ENCODE data around the gene GCM1. TPM values are rescaled to one million over a fixed set of nuclear protein-coding genes. Genes with fewer than 3 reads are reported as not detected.

The GCM1 gene
- total RNA-seq, 2 experiments from 2014 or later = not detected

DNA sequence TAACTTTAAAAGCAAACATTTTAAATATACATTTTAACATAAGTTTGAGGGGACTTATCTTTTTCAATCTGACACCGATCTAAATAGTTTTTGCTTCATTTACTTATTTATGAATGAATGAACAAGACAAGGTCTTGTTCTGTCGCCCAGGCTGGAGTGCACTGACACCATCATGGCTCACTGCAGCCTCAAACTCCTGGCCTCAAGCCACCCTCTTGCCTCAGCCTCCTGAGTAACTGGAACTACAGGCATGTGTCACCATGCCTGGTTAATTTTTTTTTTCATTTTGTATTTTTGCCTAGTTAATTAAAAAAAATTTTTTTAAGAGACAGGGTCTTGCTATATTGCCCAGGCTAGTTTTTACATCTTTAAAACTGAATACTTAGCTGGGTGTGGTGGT is 58.1 kb downstream of the GCM1 start:
- no peak for DNase-seq
- Mint-ChIP-seq H3K4me3 (no peak overlapping the region), H3K27ac (no peak overlapping the region), H3K4me1 (peaks cover 5% of the 10 kb centered on the region), H3K27me3 (no peaks in the 10 kb centered on the region), H3K9me3 (no peaks in the 10 kb centered on the region), H3K36me3 (ENCODE audit: low read depth) (peaks cover 44% of the 10 kb centered on the region)
- POLR2A ChIA-PET = interaction anchor here (0.5 to 0.6 kb wide), 2 partner anchors 69 to 333 kb away, joined by 3 to 4 read pairs; no protein-coding TSS in a partner anchor
- CTCF ChIA-PET = interaction anchor here (0.6 kb wide), 1 partner anchor 502 kb away, joined by 3 read pairs; no protein-coding TSS in a partner anchor

- no peaks in the 10 kb centered on the region for H3K9me3 Mint-ChIP-seq
- no peak overlapping the region for H3K4me3 Mint-ChIP-seq
- peaks cover 39% of the 10 kb centered on the region for H3K36me3 Mint-ChIP-seq (ENCODE audit: low read depth)
- H3K27me3 Mint-ChIP-seq = no peaks in the 10 kb centered on the region
- no peak for DNase-seq
- CTCF ChIA-PET = no interaction called here
- H3K27ac Mint-ChIP-seq = no peak overlapping the region
- H3K4me1 Mint-ChIP-seq = peaks cover 5% of the 10 kb centered on the region
- POLR2A ChIA-PET = no interaction called here
Observed at GRCh38 chr6:53089948-53090347, 58.7 kb downstream of the GCM1 start.

GRCh38 chr6:53086302-53086701 is 62.3 kb downstream of the GCM1 start:
- no peak for DNase-seq
- H3K36me3 Mint-ChIP-seq (ENCODE audit: low read depth) = peaks cover 39% of the 10 kb centered on the region
- H3K27ac Mint-ChIP-seq = no peak overlapping the region
- ChIA-PET POLR2A (no interaction called here), CTCF (no interaction called here)
- no peaks in the 10 kb centered on the region for H3K27me3 Mint-ChIP-seq
- no peaks in the 10 kb centered on the region for H3K9me3 Mint-ChIP-seq
- H3K4me3 Mint-ChIP-seq = no peak overlapping the region
- H3K4me1 Mint-ChIP-seq = no peaks in the 10 kb centered on the region

- Mint-ChIP-seq H3K4me1 (no peaks in the 10 kb centered on the region), H3K36me3 (ENCODE audit: low read depth) (peaks cover 38% of the 10 kb centered on the region), H3K9me3 (no peaks in the 10 kb centered on the region), H3K27ac (no peak overlapping the region), H3K4me3 (no peak overlapping the region), H3K27me3 (no peaks in the 10 kb centered on the region)
- no peak for DNase-seq
- POLR2A ChIA-PET = interaction anchor here (0.6 kb wide), 1 partner anchor 618 kb away, joined by 3 read pairs; no protein-coding TSS in a partner anchor
- CTCF ChIA-PET = no interaction called here
Observed at GRCh38 chr6:53080813-53081212, 67.8 kb downstream of the GCM1 start.

Other genes starting within 250 kb of the GCM1 start
- not detected for gene GSTA3, start 239.1 kb downstream of the GCM1 start, total RNA-seq
- 1 to 10 TPM; 4.8 to 6.1 TPM for gene GSTA4, start 153.6 kb downstream of the GCM1 start, total RNA-seq
- 1 to 10 TPM; 6.8 to 8.4 TPM for gene CILK1, start 87.0 kb downstream of the GCM1 start, total RNA-seq
- 10 to 100 TPM; 72.9 to 88.1 TPM for gene FBXO9, start 83.4 kb downstream of the GCM1 start, total RNA-seq
- gene ELOVL5, start 200.1 kb upstream of the GCM1 start, total RNA-seq = 100 to 1,000 TPM; 124 to 152 TPM